ENCODE measurements around the gene AGRP. TPM values are rescaled to one million over a fixed set of nuclear protein-coding genes. Genes with fewer than 3 reads are reported as not detected.

The AGRP gene
- total RNA-seq, 1 donor from 2014 or later, result not detected

DNA sequence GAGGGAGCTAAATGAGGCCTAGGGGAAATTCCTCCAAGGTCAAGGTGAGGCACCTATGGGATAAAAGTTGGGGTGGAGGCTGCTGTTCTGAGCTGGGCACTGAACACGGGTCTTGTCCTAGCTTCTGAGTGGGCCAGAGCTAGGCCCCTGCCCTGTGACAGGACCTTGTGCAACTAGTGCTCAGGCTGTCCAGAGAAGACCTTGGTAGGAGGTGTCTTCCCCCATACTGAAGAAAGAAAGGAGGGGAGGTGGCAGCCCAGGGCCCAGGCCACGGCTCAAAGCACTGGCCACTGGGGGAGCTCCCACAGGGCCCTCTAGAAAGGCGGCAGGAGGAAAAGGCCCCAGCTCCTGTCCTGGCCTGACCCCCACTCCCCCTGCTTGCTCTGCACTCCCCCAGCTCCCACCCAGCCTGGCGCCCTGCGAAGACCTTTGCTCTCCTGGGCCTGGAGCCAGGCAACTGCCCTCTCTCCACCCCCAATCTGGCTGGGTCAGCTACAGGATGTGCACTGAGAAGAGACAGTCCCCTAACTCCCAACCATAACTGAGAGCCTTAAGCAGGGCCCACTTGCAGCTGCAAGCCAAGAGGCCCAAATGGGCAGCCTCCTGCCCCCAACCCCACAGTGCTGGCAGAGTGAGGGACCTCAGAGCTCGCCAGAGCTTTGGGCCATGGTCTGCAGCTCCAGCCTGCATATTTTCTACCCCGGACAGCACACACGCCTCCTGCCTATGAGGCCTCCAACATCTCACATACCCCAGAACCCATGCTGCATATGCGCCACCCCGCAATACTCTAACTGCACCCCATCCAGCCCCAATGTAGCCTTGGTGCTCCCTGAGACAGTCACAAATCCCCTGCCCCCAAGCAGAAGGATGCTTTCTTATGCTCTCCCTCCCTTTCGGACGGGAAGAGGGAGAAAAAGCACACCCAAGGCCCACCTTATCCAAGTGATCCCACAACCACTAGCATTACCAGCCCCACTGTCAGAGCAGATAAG is 37.1 kb downstream of the AGRP start:
- peak overlapping the region; percentile 76 for H3K27ac ChIP-seq (replicated peaks)
- peak; percentile 63 for DNase-seq
- intact Hi-C loops (cut with micrococcal nuclease), result no loop called here
- H3K4me3 ChIP-seq, result peak overlapping the region; percentile 7
- peak; percentile 13 for TF ChIP-seq CTCF (IDR thresholded peaks at IDR 0.05; ENCODE audit: borderline replicate concordance)
- H3K9me3 ChIP-seq (replicated peaks), result no peaks in the 10 kb centered on the region
- peaks cover 12% of the 10 kb centered on the region for H3K36me3 ChIP-seq
- peaks cover 100% of the 10 kb centered on the region for H3K4me1 ChIP-seq
- H3K27me3 ChIP-seq (ENCODE audit: low read depth), result no peaks in the 10 kb centered on the region

GRCh38 chr16:67445441-67445912 is 37.9 kb downstream of the AGRP start:
- peaks cover 6% of the 10 kb centered on the region for H3K36me3 ChIP-seq
- no peaks in the 10 kb centered on the region for H3K9me3 ChIP-seq (replicated peaks)
- peaks cover 100% of the 10 kb centered on the region for H3K4me1 ChIP-seq
- H3K4me3 ChIP-seq, result no peak overlapping the region
- DNase-seq, result peak; percentile 74
- no peak for TF ChIP-seq CTCF (IDR thresholded peaks at IDR 0.05; ENCODE audit: borderline replicate concordance)
- intact Hi-C loops (cut with micrococcal nuclease), result no loop called here
- no peaks in the 10 kb centered on the region for H3K27me3 ChIP-seq (ENCODE audit: low read depth)
- peak overlapping the region; percentile 76 for H3K27ac ChIP-seq (replicated peaks)

- Histone ChIP-seq H3K9me3 (replicated peaks) (no peaks in the 10 kb centered on the region), H3K4me1 (peaks cover 96% of the 10 kb centered on the region), H3K27me3 (ENCODE audit: low read depth) (no peaks in the 10 kb centered on the region), H3K4me3 (no peak overlapping the region), H3K27ac (replicated peaks) (peak overlapping the region; percentile 76), H3K36me3 (peaks cover 6% of the 10 kb centered on the region)
- intact Hi-C loops (cut with micrococcal nuclease), result no loop called here
- no peak for TF ChIP-seq CTCF (IDR thresholded peaks at IDR 0.05; ENCODE audit: borderline replicate concordance)
- DNase-seq, result no peak
Measured at GRCh38 chr16:67445126-67445426, 38.3 kb downstream of the AGRP start.

DNA sequence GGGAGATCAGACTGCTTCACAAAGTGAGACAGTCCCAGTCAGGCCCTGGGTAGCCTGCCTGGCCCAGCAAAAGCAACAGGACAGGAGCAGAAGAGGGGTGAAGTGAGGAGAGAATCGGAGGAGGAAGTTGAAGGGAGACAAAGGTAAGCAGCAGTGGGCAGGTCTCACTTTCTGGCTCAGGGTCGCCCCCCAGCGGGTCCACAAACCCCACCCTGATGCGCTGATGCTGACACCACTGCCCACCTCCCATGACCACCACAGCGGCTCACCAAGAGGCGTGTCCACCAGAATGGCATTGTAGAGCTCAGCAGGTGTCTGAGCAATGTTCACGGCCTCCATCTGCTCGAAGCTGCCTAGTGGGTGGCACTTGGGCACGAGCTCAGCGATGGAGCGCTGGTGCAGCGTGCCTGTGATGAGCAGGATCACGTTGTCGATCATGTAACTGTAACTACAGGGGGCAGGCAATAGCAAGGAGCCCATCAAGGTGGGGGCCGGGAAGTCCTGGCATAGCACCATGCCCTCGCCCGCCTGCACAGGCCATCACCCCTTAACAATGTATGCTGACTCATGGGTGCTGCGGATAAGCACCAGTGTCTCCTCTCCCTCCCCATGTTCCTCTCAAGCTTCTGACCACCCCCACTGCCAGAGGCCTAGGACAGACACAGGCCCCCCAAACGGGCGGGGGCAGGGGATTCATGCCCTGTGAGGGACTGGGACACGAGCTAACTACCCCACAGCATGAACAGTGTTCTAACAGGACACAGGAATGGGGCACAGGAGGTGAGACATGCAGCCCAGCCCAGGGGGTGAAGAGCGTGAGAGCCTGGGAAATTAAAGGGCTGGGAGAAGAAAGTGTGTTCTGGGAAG is 38.9 kb downstream of the AGRP start:
- TF ChIP-seq CTCF (IDR thresholded peaks at IDR 0.05; ENCODE audit: borderline replicate concordance), result no peak
- Histone ChIP-seq H3K36me3 (peaks cover 11% of the 10 kb centered on the region), H3K9me3 (replicated peaks) (no peaks in the 10 kb centered on the region), H3K27ac (replicated peaks) (peak overlapping the region; percentile 76), H3K4me3 (no peak overlapping the region), H3K4me1 (peaks cover 90% of the 10 kb centered on the region), H3K27me3 (ENCODE audit: low read depth) (no peaks in the 10 kb centered on the region)
- intact Hi-C loops (cut with micrococcal nuclease), result no loop called here
- DNase-seq, result no peak

DNA sequence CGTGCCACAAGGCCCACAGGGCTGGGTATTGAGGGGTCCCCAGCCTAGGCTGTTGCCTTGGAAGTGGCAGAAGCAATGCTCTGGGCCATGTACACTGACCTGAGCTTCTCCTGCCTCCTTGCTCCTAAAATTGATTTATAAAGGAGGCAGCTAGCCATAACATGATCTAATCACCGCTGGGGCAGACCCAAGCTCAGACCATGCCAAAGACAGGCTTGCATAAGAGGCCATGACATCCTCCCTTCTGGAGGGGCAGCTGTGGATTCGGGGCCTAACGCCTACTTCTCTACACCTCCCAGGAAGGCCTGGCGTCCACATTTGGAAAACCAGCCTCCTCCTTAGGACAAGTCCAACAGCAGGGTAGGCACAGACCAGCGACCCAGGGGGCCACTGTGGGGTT is 40.1 kb downstream of the AGRP start:
- intact Hi-C loops (cut with micrococcal nuclease), result no loop called here
- peak overlapping the region; percentile 76 for H3K27ac ChIP-seq (replicated peaks)
- H3K4me3 ChIP-seq, result no peak overlapping the region
- peaks cover 78% of the 10 kb centered on the region for H3K4me1 ChIP-seq
- peaks cover 20% of the 10 kb centered on the region for H3K36me3 ChIP-seq
- TF ChIP-seq CTCF (IDR thresholded peaks at IDR 0.05; ENCODE audit: borderline replicate concordance), result no peak
- DNase-seq, result peak; percentile 64
- no peaks in the 10 kb centered on the region for H3K27me3 ChIP-seq (ENCODE audit: low read depth)
- no peaks in the 10 kb centered on the region for H3K9me3 ChIP-seq (replicated peaks)

All from left ventricle myocardium inferior (tissue), 1 donor.